ENCODE data around the gene NCMAP. TPM values are rescaled to one million over a fixed set of nuclear protein-coding genes. Genes with fewer than 3 reads are reported as not detected.

Gene NCMAP
- total RNA-seq, 8 experiments from 2014 or later: 0.09 to 1.1 (median 0.37) TPM

GRCh38 chr1:24566236-24566867 is 10.5 kb downstream of the NCMAP start:
- in situ Hi-C loops (cut with MboI; ENCODE audit: low pct_unique_long_range_greater_than_20kb in 2 of 9, low sequenced_read_pairs in 9 of 9, unreplicated experiment in 9 of 9): no loop called here
- H3K4me1 ChIP-seq (replicated peaks in 1 of 2): no peaks in the 10 kb centered on the region
- WGBS, 10 experiments: 0 to 71% (median 60%) methylated on average over 1 to 3 of the region's 3 CpGs; no CpG with 5 or more reads in 5 of the 10 experiments
- no peak overlapping the region for H3K27ac ChIP-seq
- ATAC-seq (replicated peaks in 6 of 8): peak in 1 of 8 experiments; percentile 77
- H3K4me3 ChIP-seq: no peak overlapping the region

- Histone ChIP-seq H3K27ac (no peak overlapping the region), H3K4me1 (replicated peaks in 1 of 2) (no peaks in the 10 kb centered on the region), H3K4me3 (no peak overlapping the region)
- 25 to 80% (median 69%) methylated on average over 1 to 11 of the region's 17 CpGs; no CpG with 5 or more reads in 3 of the 10 experiments for WGBS, 10 experiments
- ATAC-seq (replicated peaks in 6 of 8): peak in 7 of 8 experiments; percentile 21 to 93 (median 45)
- in situ Hi-C loops (cut with MboI; ENCODE audit: low pct_unique_long_range_greater_than_20kb in 2 of 9, low sequenced_read_pairs in 9 of 9, unreplicated experiment in 9 of 9): no loop called here
These were observed 12.0 kb downstream of the NCMAP start for GRCh38 chr1:24567792-24568388.

GRCh38 chr1:24568475-24568874 is 12.6 kb downstream of the NCMAP start:
- Histone ChIP-seq H3K4me3 (no peak overlapping the region), H3K27ac (no peak overlapping the region), H3K4me1 (replicated peaks in 1 of 2) (no peaks in the 10 kb centered on the region)
- in situ Hi-C loops (cut with MboI; ENCODE audit: low pct_unique_long_range_greater_than_20kb in 2 of 9, low sequenced_read_pairs in 9 of 9, unreplicated experiment in 9 of 9): no loop called here
- ATAC-seq (replicated peaks in 6 of 8): no peak
- WGBS, 10 experiments: 69 to 95% (median 88%) methylated on average over 1 to 2 of the region's 2 CpGs; no CpG with 5 or more reads in 5 of the 10 experiments

GRCh38 chr1:24570265-24571125 is 14.6 kb downstream of the NCMAP start:
- Histone ChIP-seq H3K27ac (no peak overlapping the region), H3K4me3 (no peak overlapping the region), H3K4me1 (replicated peaks in 1 of 2) (no peaks in the 10 kb centered on the region)
- no peak for ATAC-seq (replicated peaks in 6 of 8)
- in situ Hi-C loops (cut with MboI; ENCODE audit: low pct_unique_long_range_greater_than_20kb in 2 of 9, low sequenced_read_pairs in 9 of 9, unreplicated experiment in 9 of 9): no loop called here
- 56 to 90% (median 77%) methylated on average over 1 to 9 of the region's 10 CpGs; no CpG with 5 or more reads in 2 of the 10 experiments for WGBS, 10 experiments

GRCh38 chr1:24572301-24572700 is 16.4 kb downstream of the NCMAP start:
- in situ Hi-C loops (cut with MboI; ENCODE audit: low pct_unique_long_range_greater_than_20kb in 2 of 9, low sequenced_read_pairs in 9 of 9, unreplicated experiment in 9 of 9): no loop called here
- Histone ChIP-seq H3K4me3 (no peak overlapping the region), H3K4me1 (replicated peaks in 1 of 2) (no peaks in the 10 kb centered on the region), H3K27ac (no peak overlapping the region)
- WGBS, 10 experiments: 86 to 93% (median 89%) methylated on average over 3 to 4 of the region's 9 CpGs; no CpG with 5 or more reads in 7 of the 10 experiments
- ATAC-seq (replicated peaks in 6 of 8): no peak

- no peak overlapping the region for H3K27ac ChIP-seq
- in situ Hi-C loops (cut with MboI; ENCODE audit: low pct_unique_long_range_greater_than_20kb in 2 of 9, low sequenced_read_pairs in 9 of 9, unreplicated experiment in 9 of 9): loop anchor here in 1 of 9 experiments (25.0 kb wide), 1 partner anchor 389 kb away; the partner anchor contains the start of gene IFNLR1
- 20 to 100% (median 67%) methylated on average over 1 to 11 of the region's 14 CpGs; no CpG with 5 or more reads in 2 of the 10 experiments for WGBS, 10 experiments
- no peak overlapping the region for H3K4me3 ChIP-seq
- peak in 6 of 8 experiments; percentile 18 to 82 (median 44) for ATAC-seq (replicated peaks in 6 of 8)
- no peaks in the 10 kb centered on the region for H3K4me1 ChIP-seq (replicated peaks in 1 of 2)
These were observed 20.2 kb downstream of the NCMAP start for GRCh38 chr1:24575905-24576587.

- in situ Hi-C loops (cut with MboI; ENCODE audit: low pct_unique_long_range_greater_than_20kb in 2 of 9, low sequenced_read_pairs in 9 of 9, unreplicated experiment in 9 of 9): loop anchor here in 1 of 9 experiments (25.0 kb wide), 1 partner anchor 392 kb away; the partner anchor contains the start of gene IFNLR1
- Histone ChIP-seq H3K27ac (no peak overlapping the region), H3K4me3 (no peak overlapping the region), H3K4me1 (replicated peaks in 1 of 2) (no peaks in the 10 kb centered on the region)
- WGBS, 10 experiments: 85 to 100% (median 98%) methylated on average over 2 to 7 of the region's 7 CpGs; no CpG with 5 or more reads in 6 of the 10 experiments
- no peak for ATAC-seq (replicated peaks in 6 of 8)
These were observed 23.0 kb downstream of the NCMAP start for GRCh38 chr1:24578846-24579245.

- in situ Hi-C loops (cut with MboI; ENCODE audit: low pct_unique_long_range_greater_than_20kb in 2 of 9, low sequenced_read_pairs in 9 of 9, unreplicated experiment in 9 of 9): loop anchor here in 1 of 9 experiments (25.0 kb wide), 1 partner anchor 393 kb away; the partner anchor contains the start of gene IFNLR1
- 37 to 90% (median 77%) methylated on average over 2 to 10 of the region's 10 CpGs; no CpG with 5 or more reads in 1 of the 10 experiments for WGBS, 10 experiments
- ATAC-seq (replicated peaks in 6 of 8): no peak
- Histone ChIP-seq H3K4me3 (no peak overlapping the region), H3K27ac (no peak overlapping the region), H3K4me1 (replicated peaks in 1 of 2) (no peaks in the 10 kb centered on the region)
These were observed 24.9 kb downstream of the NCMAP start for GRCh38 chr1:24580756-24581155.

GRCh38 chr1:24584171-24584647 is 28.3 kb downstream of the NCMAP start:
- in situ Hi-C loops (cut with MboI; ENCODE audit: low pct_unique_long_range_greater_than_20kb in 2 of 9, low sequenced_read_pairs in 9 of 9, unreplicated experiment in 9 of 9): loop anchor here in 1 of 9 experiments (25.0 kb wide), 1 partner anchor 397 kb away; the partner anchor contains the start of gene IFNLR1
- 47 to 100% (median 80%) methylated on average over 1 to 4 of the region's 6 CpGs; no CpG with 5 or more reads in 5 of the 10 experiments for WGBS, 10 experiments
- Histone ChIP-seq H3K4me3 (no peak overlapping the region), H3K4me1 (replicated peaks in 1 of 2) (no peaks in the 10 kb centered on the region), H3K27ac (no peak overlapping the region)
- no peak for ATAC-seq (replicated peaks in 6 of 8)

GRCh38 chr1:24586119-24586518 is 30.2 kb downstream of the NCMAP start:
- ATAC-seq (replicated peaks in 6 of 8): no peak
- Histone ChIP-seq H3K27ac (no peak overlapping the region), H3K4me1 (replicated peaks in 1 of 2) (no peaks in the 10 kb centered on the region), H3K4me3 (no peak overlapping the region)
- in situ Hi-C loops (cut with MboI; ENCODE audit: low pct_unique_long_range_greater_than_20kb in 2 of 9, low sequenced_read_pairs in 9 of 9, unreplicated experiment in 9 of 9): loop anchor here in 1 of 9 experiments (25.0 kb wide), 1 partner anchor 399 kb away; the partner anchor contains the start of gene IFNLR1
- 81 to 100% (median 93%) methylated on average over 1 to 10 of the region's 10 CpGs; no CpG with 5 or more reads in 2 of the 10 experiments for WGBS, 10 experiments

- in situ Hi-C loops (cut with MboI; ENCODE audit: low pct_unique_long_range_greater_than_20kb in 2 of 9, low sequenced_read_pairs in 9 of 9, unreplicated experiment in 9 of 9): loop anchor here in 1 of 9 experiments (25.0 kb wide), 1 partner anchor 400 kb away; the partner anchor contains the start of gene IFNLR1
- Histone ChIP-seq H3K4me1 (replicated peaks in 1 of 2) (no peaks in the 10 kb centered on the region), H3K4me3 (no peak overlapping the region), H3K27ac (no peak overlapping the region)
- peak in 5 of 8 experiments; percentile 42 to 91 (median 88) for ATAC-seq (replicated peaks in 6 of 8)
- WGBS, 10 experiments: 0 to 100% (median 36%) methylated on average over 1 to 9 of the region's 9 CpGs; no CpG with 5 or more reads in 1 of the 10 experiments
These were observed 31.3 kb downstream of the NCMAP start for GRCh38 chr1:24586970-24587820.
